Spleen (tissue), 7 donors: ENCODE measurements around the gene TLR4.
A peak's percentile ranks its signal among the peaks of the same experiment; 100 is the strongest.

Source experiments
- CTCF ChIP-seq, 11 experiments: fragments of 200-600 bp in 7 of 11; fragments of 450-650 bp in 4 of 11; sonication (generic) in 4 of 11; IDR thresholded peaks in 8 of 11; conservative IDR thresholded peaks in 3 of 11; 1 replicate in 7 of 11; 2 replicates in 4 of 11; pipeline versions ENCODE4 v1.4.0 to v1.8.0; 2016 to 2021; ENCODE audit warnings: antibody characterized with exemption in 11 of 11, inconsistent platforms in 4 of 11, mild to moderate bottlenecking in 1 of 11
- POLR2A ChIP-seq, 3 donors: fragments of 450-650 bp; IDR thresholded peaks; one replicate each; pipeline ENCODE4 v1.5.1; 2017; ENCODE audit warnings: antibody characterized with exemption in 3 of 3, mild to moderate bottlenecking in 1 of 3
- POLR2AphosphoS5 ChIP-seq, 3 donors: sonication (generic); formaldehyde crosslinking; IDR thresholded peaks; one replicate each; pipeline ENCODE4 v1.5.1; 2017; ENCODE audit warnings: antibody characterized with exemption in 3 of 3
- donor health status: DM: no; HTN: no; CAD: no; lungs with moderate emphysema.
- donor health status: DM: no; HTN: no; CAD: no.
- donor health status: DM: no; HTN: no; CAD: no.

GRCh38 chr9:117714282-117714681 lies 10.1 kb downstream of the TLR4 start:
- TF ChIP-seq CTCF (IDR thresholded peaks at IDR 0.05 in 8 of 11, conservative IDR thresholded peaks at IDR 0.05 in 3 of 11) = no peak
- no peak for TF ChIP-seq POLR2A (IDR thresholded peaks at IDR 0.05)
- TF ChIP-seq POLR2AphosphoS5 (IDR thresholded peaks at IDR 0.05) = peak in 1 of 3 donors; percentile 60
